Calu3 (cell line): ENCODE measurements around the gene IGHMBP2. TPM values are rescaled to one million over a fixed set of nuclear protein-coding genes. Genes with fewer than 3 reads are reported as not detected.

Source experiments
- BruUV-seq: library from RNA; stranded (reverse); fragments of 400-500 nt; replicated peaks from 2 replicates; lab custom pipeline; 2021; lab: Mats Ljungman, UMichigan
- CTCF ChIA-PET: fragments of 300-600 bp; sonication (Branson Sonifier 250); formaldehyde crosslinking; loops from one replicate; lab custom pipeline; 2022; ENCODE audit warnings: antibody characterized with exemption; lab: Charles Lee
- DNase-seq: peaks from one replicate; pipeline ENCODE4 v3.0.0; 2022
- H3K27ac Mint-ChIP-seq: one replicate; pipeline ENCODE4 v1.8.0; 2022; ENCODE audit warnings: mixed read lengths; ENCODE audit not compliant: unreplicated experiment
- H3K27me3 Mint-ChIP-seq: one replicate; pipeline ENCODE4 v1.8.0; 2022; ENCODE audit warnings: mixed read lengths; ENCODE audit not compliant: unreplicated experiment
- H3K36me3 Mint-ChIP-seq: one replicate; pipeline ENCODE4 v1.8.0; 2022; ENCODE audit warnings: mild to moderate bottlenecking, moderate library complexity, mixed read lengths; ENCODE audit not compliant: insufficient read depth, unreplicated experiment
- H3K4me1 Mint-ChIP-seq: one replicate; pipeline ENCODE4 v1.8.0; 2022; ENCODE audit warnings: mild to moderate bottlenecking, low read depth, mixed read lengths; ENCODE audit not compliant: unreplicated experiment
- H3K4me3 Mint-ChIP-seq: one replicate; pipeline ENCODE4 v1.8.0; 2022; ENCODE audit warnings: mild to moderate bottlenecking, low read depth, moderate library complexity, mixed read lengths; ENCODE audit not compliant: unreplicated experiment
- H3K9me3 Mint-ChIP-seq: one replicate; pipeline ENCODE4 v1.8.0; 2022; ENCODE audit warnings: low read depth, mixed read lengths; ENCODE audit not compliant: unreplicated experiment
- intact Hi-C: fragments of 100-400 bp; cut with micrococcal nuclease; formaldehyde crosslinking; loops from one replicate; pipeline ENCODE4 v1.10.0; 2022; ENCODE audit not compliant: unreplicated experiment
- total RNA-seq: library from RNA; stranded (reverse); gene quantifications from 2 replicates; pipeline ENCODE4 v1.2.3, GENCODE V29; 2022
- TF ChIP-seq, protein P1 (sequence below): fragments of 200-600 bp; IDR thresholded peaks from one replicate; pipeline ENCODE4 v1.8.0; 2022; ENCODE audit warnings: antibody characterized with exemption; ENCODE audit not compliant: unreplicated experiment

The IGHMBP2 gene
- total RNA-seq, 1 experiment from 2014 or later = 32.4 TPM

DNA sequence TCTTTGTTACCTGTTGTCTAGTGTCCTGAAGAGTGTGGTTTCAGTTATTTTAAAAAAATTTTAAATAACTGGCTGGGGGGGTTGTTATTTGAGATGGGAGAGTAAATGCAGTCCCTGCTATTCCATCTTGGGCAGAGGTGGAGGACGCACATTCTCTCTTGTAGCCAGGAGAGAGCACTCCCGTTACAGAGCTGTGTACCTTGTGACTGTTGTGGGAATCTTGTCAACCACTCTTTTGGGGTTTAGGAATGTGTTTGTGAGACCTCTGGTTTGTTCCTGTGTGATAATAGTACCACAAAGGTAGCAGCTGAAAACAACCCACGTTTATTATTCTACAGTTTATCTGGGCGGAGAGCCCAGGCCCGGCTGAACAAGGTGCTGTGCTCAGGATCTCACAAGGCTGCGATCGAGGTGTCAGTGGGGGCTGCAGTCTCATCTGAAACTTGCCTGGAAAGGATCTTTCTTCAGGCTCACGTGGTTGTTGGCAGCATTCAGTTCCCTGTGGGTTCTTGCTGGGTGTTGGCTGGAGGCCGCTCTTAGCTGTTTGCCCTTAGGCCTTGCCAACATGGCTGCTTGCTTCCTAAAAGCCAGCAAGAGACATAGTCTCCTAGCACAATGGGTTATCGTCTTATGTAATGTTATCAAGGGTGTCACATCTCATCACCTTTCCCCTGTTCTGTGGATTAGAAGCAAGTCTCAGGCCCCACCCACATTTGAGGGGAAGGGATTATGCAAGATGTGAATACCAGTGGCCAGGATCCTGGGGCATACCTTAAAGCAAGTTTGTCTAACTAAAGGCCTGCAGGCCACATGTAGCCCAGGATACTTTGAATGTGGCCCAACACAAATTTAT lies 20.6 kb downstream of the IGHMBP2 start:
- H3K36me3 Mint-ChIP-seq = peaks cover 9% of the 10 kb centered on the region
- TF ChIP-seq, protein P1, sequence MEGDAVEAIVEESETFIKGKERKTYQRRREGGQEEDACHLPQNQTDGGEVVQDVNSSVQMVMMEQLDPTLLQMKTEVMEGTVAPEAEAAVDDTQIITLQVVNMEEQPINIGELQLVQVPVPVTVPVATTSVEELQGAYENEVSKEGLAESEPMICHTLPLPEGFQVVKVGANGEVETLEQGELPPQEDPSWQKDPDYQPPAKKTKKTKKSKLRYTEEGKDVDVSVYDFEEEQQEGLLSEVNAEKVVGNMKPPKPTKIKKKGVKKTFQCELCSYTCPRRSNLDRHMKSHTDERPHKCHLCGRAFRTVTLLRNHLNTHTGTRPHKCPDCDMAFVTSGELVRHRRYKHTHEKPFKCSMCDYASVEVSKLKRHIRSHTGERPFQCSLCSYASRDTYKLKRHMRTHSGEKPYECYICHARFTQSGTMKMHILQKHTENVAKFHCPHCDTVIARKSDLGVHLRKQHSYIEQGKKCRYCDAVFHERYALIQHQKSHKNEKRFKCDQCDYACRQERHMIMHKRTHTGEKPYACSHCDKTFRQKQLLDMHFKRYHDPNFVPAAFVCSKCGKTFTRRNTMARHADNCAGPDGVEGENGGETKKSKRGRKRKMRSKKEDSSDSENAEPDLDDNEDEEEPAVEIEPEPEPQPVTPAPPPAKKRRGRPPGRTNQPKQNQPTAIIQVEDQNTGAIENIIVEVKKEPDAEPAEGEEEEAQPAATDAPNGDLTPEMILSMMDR = no peak
- H3K4me3 Mint-ChIP-seq = no peak overlapping the region
- intact Hi-C loops = no loop called here
- no peak overlapping the region for H3K27ac Mint-ChIP-seq
- no peaks in the 10 kb centered on the region for H3K27me3 Mint-ChIP-seq
- CTCF ChIA-PET = interaction anchor here (0.7 kb wide), 1 partner anchor 72 kb away, joined by 5 read pairs; no protein-coding TSS in a partner anchor
- no peak for DNase-seq
- peaks cover 6% of the 10 kb centered on the region for H3K9me3 Mint-ChIP-seq
- no peaks in the 10 kb centered on the region for H3K4me1 Mint-ChIP-seq
- BruUV-seq = no TSS peak

DNA sequence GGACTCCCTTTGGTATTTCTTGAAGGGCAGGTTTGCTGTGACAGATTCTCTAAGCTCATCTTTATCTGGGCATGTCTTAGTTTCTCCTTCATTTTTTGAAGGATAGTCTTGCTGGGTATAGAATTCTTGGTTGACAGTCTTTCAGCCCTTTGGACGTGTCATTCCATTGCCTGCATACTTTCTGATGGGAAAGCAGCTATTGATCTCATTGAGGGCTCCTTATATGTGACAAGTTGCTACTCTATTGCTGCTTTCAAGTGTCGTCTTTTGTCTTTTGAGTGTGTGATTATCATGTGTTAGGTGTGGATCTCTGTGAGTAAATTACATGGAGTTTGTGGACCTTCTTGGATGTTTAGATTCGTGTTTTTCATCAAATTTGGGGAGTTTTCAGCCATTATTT lies 21.9 kb downstream of the IGHMBP2 start:
- no peak overlapping the region for H3K27ac Mint-ChIP-seq
- no peak for DNase-seq
- TF ChIP-seq, protein P1 = no peak
- H3K36me3 Mint-ChIP-seq = no peaks in the 10 kb centered on the region
- H3K9me3 Mint-ChIP-seq = peaks cover 6% of the 10 kb centered on the region
- H3K27me3 Mint-ChIP-seq = no peaks in the 10 kb centered on the region
- no TSS peak for BruUV-seq
- CTCF ChIA-PET = interaction anchor here (0.6 to 0.7 kb wide), 2 partner anchors 116 to 122 kb away, joined by 3 to 8 read pairs; no protein-coding TSS in a partner anchor
- H3K4me1 Mint-ChIP-seq = no peaks in the 10 kb centered on the region
- intact Hi-C loops = no loop called here
- no peak overlapping the region for H3K4me3 Mint-ChIP-seq

DNA sequence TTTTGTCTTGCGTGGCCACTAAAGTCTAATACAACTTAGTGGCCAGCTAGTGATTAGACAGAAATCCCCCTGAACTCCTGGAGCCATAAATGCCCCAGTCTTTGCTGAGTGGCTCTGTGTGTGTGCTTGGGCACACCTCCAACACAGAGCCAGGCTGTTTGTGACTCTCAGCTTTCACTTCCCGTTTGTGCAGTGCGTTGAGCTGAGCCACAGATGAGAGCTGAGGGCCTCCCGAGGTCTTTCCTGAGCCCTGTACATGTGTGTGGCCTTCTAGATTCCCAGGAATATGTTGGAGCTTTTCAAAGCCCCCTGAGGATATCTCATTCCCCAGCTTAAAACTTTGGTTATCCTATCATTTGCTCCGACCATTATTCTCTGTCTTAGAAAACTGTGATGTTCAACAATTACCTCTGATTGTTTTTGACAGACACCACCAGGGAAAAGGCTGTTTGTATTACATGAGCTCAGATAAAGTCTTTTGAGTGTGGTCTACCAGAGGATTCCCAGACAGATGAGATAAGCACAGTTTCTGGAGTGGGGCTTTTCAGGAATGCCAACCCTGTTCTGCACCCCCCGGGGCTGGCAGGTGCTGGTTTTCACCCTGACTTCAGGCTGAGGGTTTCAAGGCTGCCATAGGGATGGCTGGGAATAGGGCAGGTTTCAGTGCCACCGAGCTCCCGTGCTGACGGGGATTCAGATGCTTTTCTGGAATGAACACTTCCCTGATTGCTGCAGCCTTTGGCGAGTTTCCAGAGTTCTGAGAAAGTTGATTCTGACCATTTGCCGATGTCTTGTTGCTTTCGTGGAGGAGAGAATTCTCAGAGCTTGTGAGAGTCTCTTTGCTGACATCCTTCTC lies 23.8 kb downstream of the IGHMBP2 start:
- Mint-ChIP-seq H3K27me3 (no peaks in the 10 kb centered on the region), H3K9me3 (peaks cover 6% of the 10 kb centered on the region), H3K4me1 (no peaks in the 10 kb centered on the region), H3K4me3 (no peak overlapping the region), H3K36me3 (peaks cover 9% of the 10 kb centered on the region), H3K27ac (no peak overlapping the region)
- BruUV-seq = no TSS peak
- no peak for DNase-seq
- CTCF ChIA-PET = interaction anchor here (0.6 kb wide), 1 partner anchor 741 kb away, joined by 3 read pairs; no protein-coding TSS in a partner anchor
- TF ChIP-seq, protein P1 = no peak
- intact Hi-C loops = no loop called here

DNA sequence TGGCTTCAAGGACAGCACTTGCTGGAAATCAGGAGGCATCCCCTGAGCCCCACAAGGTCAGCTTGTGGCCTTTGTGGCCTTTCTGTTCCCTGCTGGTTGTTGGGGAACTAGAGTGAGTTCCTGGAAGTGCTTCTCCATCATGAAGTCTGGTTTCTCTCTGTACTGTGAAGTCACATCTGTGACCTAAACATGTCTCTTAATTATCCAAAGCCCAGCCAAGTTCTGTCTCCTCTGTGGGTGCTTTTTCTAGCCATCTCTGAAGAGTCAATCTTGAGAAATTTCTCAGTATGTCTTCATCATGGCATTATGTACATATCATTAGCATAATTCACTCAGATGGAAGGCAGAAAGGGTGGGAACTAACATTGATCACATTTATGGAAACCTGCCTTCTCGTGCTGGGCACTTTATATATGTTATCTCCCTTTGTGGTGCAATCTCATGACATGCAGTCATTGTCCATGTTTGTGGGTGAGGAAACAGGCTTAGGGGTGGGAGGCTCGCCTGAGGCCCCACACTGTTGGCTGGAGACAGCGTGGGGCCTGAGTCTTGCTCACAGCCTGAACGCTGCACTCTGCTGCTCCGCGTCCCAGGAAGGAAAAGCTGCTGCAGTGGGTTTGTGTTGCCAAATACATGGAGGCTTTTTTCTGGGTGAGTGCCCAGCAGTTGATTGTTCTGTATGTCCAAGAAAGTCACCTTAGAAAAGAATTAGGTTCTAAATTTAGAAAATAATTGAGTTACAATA lies 24.6 kb downstream of the IGHMBP2 start:
- Mint-ChIP-seq H3K27ac (no peak overlapping the region), H3K9me3 (peaks cover 6% of the 10 kb centered on the region), H3K4me3 (no peak overlapping the region), H3K27me3 (no peaks in the 10 kb centered on the region), H3K4me1 (no peaks in the 10 kb centered on the region), H3K36me3 (peaks cover 14% of the 10 kb centered on the region)
- TF ChIP-seq, protein P1 = no peak
- no TSS peak for BruUV-seq
- intact Hi-C loops = no loop called here
- CTCF ChIA-PET = no interaction called here
- no peak for DNase-seq
